HUES64 (cell line): ENCODE data around the gene ZDBF2.
A peak's percentile ranks its signal among the peaks of the same experiment; 100 is the strongest.

Experiments used
- H3K27ac ChIP-seq: 2 replicates; pipeline ENCODE4 v1.7.0; 2013; ENCODE audit warnings: low read depth, low read length, inconsistent platforms
- H3K27me3 ChIP-seq: 2 replicates; pipeline ENCODE4 v1.6.1; 2013; ENCODE audit warnings: mild to moderate bottlenecking, low read length; ENCODE audit not compliant: insufficient read depth
- H3K36me3 ChIP-seq: 2 replicates; pipeline ENCODE4 v1.6.1; 2013; ENCODE audit warnings: mild to moderate bottlenecking, low read length; ENCODE audit not compliant: insufficient read depth
- H3K4me1 ChIP-seq: 2 replicates; pipeline ENCODE4 v1.6.1; 2013; ENCODE audit warnings: mild to moderate bottlenecking, low read length, moderate library complexity; ENCODE audit not compliant: insufficient read depth
- H3K4me3 ChIP-seq: 2 replicates; pipeline ENCODE4 v1.5.1; 2013; ENCODE audit warnings: mild to moderate bottlenecking, low read length, moderate library complexity
- H3K9ac ChIP-seq: 2 replicates; pipeline ENCODE4 v1.6.1; 2013; ENCODE audit warnings: mild to moderate bottlenecking, low read depth, low read length
- H3K9me3 ChIP-seq: 2 replicates; pipeline ENCODE4 v1.6.1; 2013; ENCODE audit warnings: low read depth, low read length; ENCODE audit not compliant: insufficient read depth
- WGBS: fragments of 150-250, 120-280 bp; methylation state at CpG from one replicate; pipeline ENCODE4 v1.1.7; 2013; ENCODE audit warnings: missing lambda C conversion rate; 5-methylcytosine and 5-hydroxymethylcytosine counted together

ZDBF2 gene

DNA sequence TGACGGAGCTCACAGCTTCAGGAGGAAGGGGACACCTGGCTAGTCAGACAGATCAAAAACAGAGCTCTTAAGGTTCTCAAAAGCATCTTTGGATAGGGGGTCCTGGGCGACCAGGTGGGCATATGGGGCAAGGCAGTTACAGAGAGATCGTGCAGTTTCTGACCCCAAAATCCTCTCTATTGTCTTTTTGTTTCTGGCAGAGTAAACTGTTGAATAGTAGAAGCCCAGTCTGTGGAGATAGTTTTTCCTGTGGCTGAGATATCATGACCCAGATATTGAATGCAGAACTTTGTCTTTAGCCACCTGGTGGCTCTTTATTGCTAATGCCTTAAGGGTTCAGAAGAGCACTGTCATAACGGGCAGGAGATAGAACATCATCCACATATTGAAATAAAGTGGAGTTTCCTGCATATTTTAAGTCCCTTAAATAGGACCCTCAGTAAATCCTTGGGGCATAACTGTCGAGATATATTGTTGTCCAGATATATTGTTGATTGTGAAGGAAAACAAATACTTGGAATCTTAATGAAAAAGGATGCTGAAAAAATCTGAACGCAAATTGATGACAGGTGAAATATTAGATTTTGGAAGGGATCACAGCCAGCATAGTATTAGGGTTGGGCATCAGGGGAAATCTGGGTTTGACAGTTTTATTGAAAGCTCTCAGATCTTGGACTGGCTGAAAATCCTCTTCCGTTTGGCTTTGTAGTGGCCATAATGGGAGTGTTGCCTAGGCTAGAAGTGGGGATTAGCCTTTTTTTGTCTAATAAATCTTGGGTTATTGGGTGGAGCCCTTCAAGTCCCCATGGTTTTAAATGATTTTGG is 14.1 kb upstream of the ZDBF2 start:
- Histone ChIP-seq H3K36me3 (no peaks in the 10 kb centered on the region), H3K9me3 (no peaks in the 10 kb centered on the region), H3K4me3 (no peak overlapping the region), H3K27me3 (peaks cover 55% of the 10 kb centered on the region), H3K4me1 (peaks cover 9% of the 10 kb centered on the region), H3K9ac (no peak overlapping the region), H3K27ac (no peak overlapping the region)
- 75% methylated on average over 7 of the region's 7 CpGs for WGBS

DNA sequence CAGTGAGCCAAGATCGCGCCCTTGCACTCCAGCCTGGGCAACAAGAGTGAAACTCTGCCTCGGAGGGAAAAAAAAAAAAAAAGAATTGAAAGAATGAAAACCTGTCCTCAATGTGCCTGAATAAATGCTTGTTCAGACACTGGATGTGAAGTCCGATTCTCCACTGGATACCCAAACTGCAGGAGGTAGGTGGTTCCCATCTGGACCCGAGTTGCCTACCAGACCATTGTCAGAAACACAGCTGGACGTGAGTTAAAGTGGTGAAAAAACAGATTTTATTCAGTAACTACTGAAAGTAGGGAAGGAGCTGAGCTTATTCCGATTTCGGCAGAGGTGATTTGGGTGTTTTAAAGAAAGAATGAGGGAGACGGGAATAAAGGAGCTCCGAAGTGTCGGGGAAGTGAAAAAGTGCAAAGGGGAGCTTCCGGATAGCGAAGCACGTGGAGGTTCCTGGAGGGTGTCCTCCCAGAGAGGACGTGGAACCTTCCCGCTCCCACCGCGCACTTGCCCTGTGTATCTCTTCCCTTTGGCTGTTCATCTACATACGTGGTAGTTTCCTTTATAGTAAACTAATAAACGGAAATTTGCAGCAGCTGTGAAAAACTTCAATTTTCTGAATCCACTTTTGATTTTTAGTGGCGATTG is 10.4 kb upstream of the ZDBF2 start:
- H3K27me3 ChIP-seq = peaks cover 58% of the 10 kb centered on the region
- H3K4me1 ChIP-seq = no peaks in the 10 kb centered on the region
- no peak overlapping the region for H3K9ac ChIP-seq
- no peaks in the 10 kb centered on the region for H3K36me3 ChIP-seq
- no peaks in the 10 kb centered on the region for H3K9me3 ChIP-seq
- whole genome bisulfite sequencing = 90% methylated on average over 21 of the region's 21 CpGs
- H3K27ac ChIP-seq = no peak overlapping the region
- no peak overlapping the region for H3K4me3 ChIP-seq

- H3K27me3 ChIP-seq = peaks cover 54% of the 10 kb centered on the region
- no peaks in the 10 kb centered on the region for H3K4me1 ChIP-seq
- no peak overlapping the region for H3K4me3 ChIP-seq
- no peak overlapping the region for H3K27ac ChIP-seq
- no peaks in the 10 kb centered on the region for H3K36me3 ChIP-seq
- 91% methylated on average over 10 of the region's 10 CpGs for WGBS
- no peak overlapping the region for H3K9ac ChIP-seq
- H3K9me3 ChIP-seq = no peaks in the 10 kb centered on the region
Measured at GRCh38 chr2:206266130-206267125, 8.0 kb upstream of the ZDBF2 start.

GRCh38 chr2:206267567-206267966 is 6.9 kb upstream of the ZDBF2 start:
- WGBS = 49% methylated on average over 5 of the region's 5 CpGs
- H3K4me1 ChIP-seq = no peaks in the 10 kb centered on the region
- no peaks in the 10 kb centered on the region for H3K36me3 ChIP-seq
- no peak overlapping the region for H3K4me3 ChIP-seq
- H3K27me3 ChIP-seq = peaks cover 52% of the 10 kb centered on the region
- H3K9me3 ChIP-seq = no peaks in the 10 kb centered on the region
- no peak overlapping the region for H3K9ac ChIP-seq
- H3K27ac ChIP-seq = no peak overlapping the region

- no peak overlapping the region for H3K9ac ChIP-seq
- peaks cover 34% of the 10 kb centered on the region for H3K27me3 ChIP-seq
- no peak overlapping the region for H3K27ac ChIP-seq
- peaks cover 11% of the 10 kb centered on the region for H3K4me1 ChIP-seq
- WGBS = 89% methylated on average over 1 of the region's 1 CpG
- no peaks in the 10 kb centered on the region for H3K36me3 ChIP-seq
- no peaks in the 10 kb centered on the region for H3K9me3 ChIP-seq
- no peak overlapping the region for H3K4me3 ChIP-seq
Measured at GRCh38 chr2:206271065-206271464, 3.4 kb upstream of the ZDBF2 start.

GRCh38 chr2:206273905-206274304 is 558 bp upstream of the ZDBF2 start:
- Histone ChIP-seq H3K4me3 (peak overlapping the region; percentile 72), H3K4me1 (peaks cover 37% of the 10 kb centered on the region), H3K36me3 (no peaks in the 10 kb centered on the region), H3K27ac (no peak overlapping the region), H3K9me3 (no peaks in the 10 kb centered on the region), H3K27me3 (peaks cover 23% of the 10 kb centered on the region), H3K9ac (peak overlapping the region; percentile 56)
- WGBS = 58% methylated on average over 5 of the region's 6 CpGs

DNA sequence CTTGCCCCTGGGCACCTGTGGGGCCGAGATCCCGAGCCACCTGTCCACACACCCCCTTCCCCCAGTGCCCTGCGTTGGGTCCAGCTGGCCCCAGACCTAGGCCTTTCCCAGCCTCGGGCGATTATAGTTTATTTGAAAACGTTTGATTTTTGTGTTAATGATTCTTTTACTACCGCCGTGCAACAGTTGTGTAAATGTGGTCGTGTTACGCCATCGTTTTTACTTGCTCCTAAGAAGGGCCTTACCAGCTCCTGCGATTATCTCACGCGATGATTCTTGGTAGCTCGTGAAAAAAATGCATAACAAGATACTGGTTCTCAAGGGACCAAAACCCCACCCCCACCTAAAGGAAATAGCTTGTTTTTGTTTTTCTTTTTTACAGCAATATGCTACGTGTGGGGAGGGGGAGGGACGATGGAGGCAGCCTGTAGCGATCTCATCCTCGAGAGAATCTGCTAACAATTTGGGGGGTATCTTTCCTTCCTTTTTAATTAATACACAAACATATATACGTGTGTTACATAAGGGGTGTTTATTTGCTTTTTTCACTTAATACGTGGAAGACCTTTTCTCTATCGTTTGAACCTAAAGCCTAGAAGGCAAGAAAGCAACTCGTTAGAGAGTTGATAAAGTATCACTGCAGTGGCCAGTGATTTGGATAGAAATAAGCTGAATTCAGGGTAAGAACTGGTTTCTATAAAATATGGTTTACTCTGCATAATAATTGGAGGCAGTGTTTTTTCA is 1.0 kb downstream of the ZDBF2 start:
- peaks cover 7% of the 10 kb centered on the region; the same call in 1 of the 2 replicates for H3K36me3 ChIP-seq
- peak overlapping the region; percentile 84 for H3K9ac ChIP-seq
- H3K9me3 ChIP-seq = no peaks in the 10 kb centered on the region
- H3K27ac ChIP-seq = peak overlapping the region; percentile 77; the same call in 1 of the 2 replicates
- peak overlapping the region; percentile 72 for H3K4me3 ChIP-seq
- H3K4me1 ChIP-seq = peaks cover 38% of the 10 kb centered on the region
- peaks cover 23% of the 10 kb centered on the region for H3K27me3 ChIP-seq
- WGBS = under 1% methylated on average over 18 of the region's 23 CpGs

DNA sequence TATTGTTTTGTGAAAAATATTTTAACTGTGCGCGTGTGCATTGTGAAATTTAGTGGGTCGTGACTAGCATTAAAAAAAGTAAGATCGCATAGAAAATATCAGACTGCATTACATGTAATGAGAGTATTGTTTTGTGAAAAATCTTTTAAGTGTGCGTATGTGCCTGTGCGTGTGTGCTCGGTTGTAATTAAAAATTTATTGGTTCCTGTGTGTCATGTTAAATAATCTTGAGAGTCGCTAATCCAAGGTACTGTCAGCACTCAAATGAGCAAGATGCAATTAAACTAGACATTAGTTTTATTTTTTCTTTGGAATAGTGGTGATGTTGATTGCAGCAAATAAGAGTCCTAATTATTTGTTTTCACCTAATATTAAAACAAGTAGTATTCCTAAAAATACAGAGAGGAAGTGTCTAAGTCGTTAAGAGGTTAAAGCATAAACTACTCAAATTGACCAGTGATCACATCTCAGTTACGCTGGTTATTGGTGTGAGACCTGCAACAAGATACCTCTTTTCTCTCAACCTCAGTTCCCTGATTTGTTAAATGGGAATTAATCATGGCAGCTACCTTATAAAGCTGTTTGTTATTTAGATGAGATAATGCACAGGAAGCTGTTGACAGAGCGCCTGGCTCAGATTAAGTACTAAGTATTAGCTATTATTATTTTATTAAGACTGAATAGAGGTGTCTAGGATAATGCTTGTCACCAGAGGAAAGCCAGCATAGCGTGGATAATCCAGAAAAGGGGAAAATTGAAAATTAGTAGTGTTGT is 1.9 kb downstream of the ZDBF2 start:
- H3K4me3 ChIP-seq = peak overlapping the region; percentile 72
- peaks cover 18% of the 10 kb centered on the region for H3K27me3 ChIP-seq
- H3K9ac ChIP-seq = peak overlapping the region; percentile 84; the same call in 1 of the 2 replicates
- H3K27ac ChIP-seq = no peak overlapping the region
- peaks cover 38% of the 10 kb centered on the region for H3K4me1 ChIP-seq
- 11% methylated on average over 10 of the region's 12 CpGs for WGBS
- H3K36me3 ChIP-seq = peaks cover 12% of the 10 kb centered on the region
- no peaks in the 10 kb centered on the region for H3K9me3 ChIP-seq

DNA sequence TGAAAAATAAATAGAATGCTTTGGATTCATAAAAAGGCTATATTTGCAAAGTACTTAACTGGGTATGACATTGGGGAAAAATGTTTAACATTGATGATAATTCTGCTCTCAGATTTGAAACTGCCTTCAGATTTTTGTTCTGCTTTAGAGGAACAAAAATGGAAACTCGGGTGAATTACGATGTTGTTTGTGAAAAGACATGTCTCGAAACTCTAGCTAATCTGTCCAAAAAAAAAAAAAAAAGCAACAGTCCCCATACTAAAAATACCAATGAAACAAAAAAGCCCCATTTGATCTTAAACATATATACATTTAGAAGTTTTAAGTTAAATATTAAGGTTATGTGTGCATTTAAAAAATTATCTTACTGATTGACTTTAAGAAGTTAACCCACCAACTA is 3.0 kb downstream of the ZDBF2 start:
- Histone ChIP-seq H3K9ac (no peak overlapping the region), H3K4me3 (no peak overlapping the region)

DNA sequence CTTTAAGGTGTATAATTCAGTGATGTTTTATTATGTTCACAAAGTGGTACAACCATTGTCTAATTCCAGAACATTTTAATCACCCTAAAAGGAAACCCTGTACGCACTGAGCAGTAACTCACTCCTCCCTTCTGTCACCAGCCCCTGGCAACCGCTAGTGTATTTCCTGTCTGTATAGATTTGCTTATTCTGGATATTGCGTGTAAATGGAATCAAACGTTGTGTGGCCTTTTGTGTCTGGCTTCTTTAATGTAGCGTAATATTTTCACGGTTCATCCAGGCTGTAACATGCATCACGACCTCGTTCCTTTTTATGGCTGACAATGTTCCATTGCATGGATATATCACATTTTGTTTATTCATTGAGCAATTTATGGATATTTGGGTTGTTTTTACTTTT is 8.3 kb downstream of the ZDBF2 start:
- Histone ChIP-seq H3K4me1 (peaks cover 10% of the 10 kb centered on the region; the same call in 1 of the 2 replicates), H3K9ac (no peak overlapping the region), H3K36me3 (peaks cover 51% of the 10 kb centered on the region), H3K9me3 (peaks cover 22% of the 10 kb centered on the region; the same call in 1 of the 2 replicates), H3K27ac (no peak overlapping the region), H3K27me3 (no peaks in the 10 kb centered on the region), H3K4me3 (no peak overlapping the region)
- WGBS = 98% methylated on average over 8 of the region's 8 CpGs

More for the DNA sequence above, 3.0 kb downstream of the ZDBF2 start:
- Histone ChIP-seq H3K27me3 (peaks cover 17% of the 10 kb centered on the region), H3K36me3 (peaks cover 24% of the 10 kb centered on the region), H3K4me1 (peaks cover 38% of the 10 kb centered on the region), H3K9me3 (no peaks in the 10 kb centered on the region), H3K27ac (no peak overlapping the region)
- no CpG with 5 or more reads among the region's 3 CpGs for WGBS
